ENCODE results near the gene SLC25A34. TPM values are rescaled to one million over a fixed set of nuclear protein-coding genes. Genes with fewer than 3 reads are reported as not detected.
"Not testable (repeated sequence)": the region's sequence is repeated elsewhere in the genome, so short reads cannot be mapped to it uniquely, and the experiment has no call there.

Gene SLC25A34
- total RNA-seq, 1 donor from 2014 or later, result 6.1 TPM

GRCh38 chr1:15693371-15693770, 42.7 kb upstream of the SLC25A34 start:
- H3K9me3 Mint-ChIP-seq, result no peaks in the 10 kb centered on the region
- peaks cover 7% of the 10 kb centered on the region for H3K4me1 Mint-ChIP-seq
- peaks cover 8% of the 10 kb centered on the region for H3K36me3 Mint-ChIP-seq
- TF ChIP-seq CTCF (IDR thresholded peaks at IDR 0.05; ENCODE audit: unreplicated experiment), result no peak
- peak overlapping the region; percentile 16 for H3K27ac Mint-ChIP-seq
- H3K27me3 Mint-ChIP-seq (ENCODE audit: low read depth), result no peaks in the 10 kb centered on the region
- no peak overlapping the region for H3K4me3 Mint-ChIP-seq
- no peak for DNase-seq (ENCODE audit: low spot score in 2 of 2, unreplicated experiment in 2 of 2)

- peak overlapping the region; percentile 44 for H3K27ac Mint-ChIP-seq
- H3K4me1 Mint-ChIP-seq, result peaks cover 4% of the 10 kb centered on the region
- no peak overlapping the region for H3K4me3 Mint-ChIP-seq
- H3K9me3 Mint-ChIP-seq, result no peaks in the 10 kb centered on the region
- no peaks in the 10 kb centered on the region for H3K27me3 Mint-ChIP-seq (ENCODE audit: low read depth)
- DNase-seq (ENCODE audit: low spot score in 2 of 2, unreplicated experiment in 2 of 2), result no peak
- peaks cover 3% of the 10 kb centered on the region for H3K36me3 Mint-ChIP-seq
- TF ChIP-seq CTCF (IDR thresholded peaks at IDR 0.05; ENCODE audit: unreplicated experiment), result no peak
These were observed 39.0 kb upstream of the SLC25A34 start for GRCh38 chr1:15696956-15697521.

GRCh38 chr1:15698201-15698600, 37.9 kb upstream of the SLC25A34 start:
- Mint-ChIP-seq H3K4me3 (no peak overlapping the region), H3K36me3 (peaks cover 3% of the 10 kb centered on the region), H3K9me3 (no peaks in the 10 kb centered on the region), H3K4me1 (peaks cover 8% of the 10 kb centered on the region), H3K27ac (no peak overlapping the region), H3K27me3 (ENCODE audit: low read depth) (no peaks in the 10 kb centered on the region)
- no peak for DNase-seq (ENCODE audit: low spot score in 2 of 2, unreplicated experiment in 2 of 2)
- TF ChIP-seq CTCF (IDR thresholded peaks at IDR 0.05; ENCODE audit: unreplicated experiment), result no peak

- not testable (repeated sequence) for H3K36me3 Mint-ChIP-seq; H3K27ac Mint-ChIP-seq; H3K9me3 Mint-ChIP-seq; H3K27me3 Mint-ChIP-seq (ENCODE audit: low read depth); DNase-seq (ENCODE audit: low spot score in 2 of 2, unreplicated experiment in 2 of 2); H3K4me3 Mint-ChIP-seq
- H3K4me1 Mint-ChIP-seq, result peaks cover 17% of the 10 kb centered on the region
These were observed 36.7 kb upstream of the SLC25A34 start for GRCh38 chr1:15699321-15699720.

- no peak for DNase-seq (ENCODE audit: low spot score in 2 of 2, unreplicated experiment in 2 of 2)
- H3K27ac Mint-ChIP-seq, result peak overlapping the region; percentile 71
These were observed 35.5 kb upstream of the SLC25A34 start for GRCh38 chr1:15700508-15700907.

GRCh38 chr1:15701784-15702183, 34.3 kb upstream of the SLC25A34 start:
- Mint-ChIP-seq H3K36me3 (peaks cover 10% of the 10 kb centered on the region), H3K27me3 (ENCODE audit: low read depth) (no peaks in the 10 kb centered on the region), H3K27ac (peak overlapping the region; percentile 12), H3K9me3 (no peaks in the 10 kb centered on the region), H3K4me3 (no peak overlapping the region), H3K4me1 (peaks cover 17% of the 10 kb centered on the region)
- no peak for TF ChIP-seq CTCF (IDR thresholded peaks at IDR 0.05; ENCODE audit: unreplicated experiment)
- no peak for DNase-seq (ENCODE audit: low spot score in 2 of 2, unreplicated experiment in 2 of 2)

More at GRCh38 chr1:15700508-15700907, 35.5 kb upstream of the SLC25A34 start:
- Mint-ChIP-seq H3K27me3 (ENCODE audit: low read depth) (no peaks in the 10 kb centered on the region), H3K36me3 (peaks cover 4% of the 10 kb centered on the region), H3K9me3 (no peaks in the 10 kb centered on the region), H3K4me1 (peaks cover 17% of the 10 kb centered on the region), H3K4me3 (no peak overlapping the region)
- no peak for TF ChIP-seq CTCF (IDR thresholded peaks at IDR 0.05; ENCODE audit: unreplicated experiment)

All from mesothelial cell of epicardium (in vitro differentiated cells).